ENCODE results near the gene GDF9. TPM values are rescaled to one million over a fixed set of nuclear protein-coding genes. Genes with fewer than 3 reads are reported as not detected.
"Not testable (repeated sequence)": the region's sequence is repeated elsewhere in the genome, so short reads cannot be mapped to it uniquely, and the experiment has no call there.

The GDF9 gene
- total RNA-seq, 1 donor from 2014 or later = 0.52 TPM

- TF ChIP-seq, protein P1, sequence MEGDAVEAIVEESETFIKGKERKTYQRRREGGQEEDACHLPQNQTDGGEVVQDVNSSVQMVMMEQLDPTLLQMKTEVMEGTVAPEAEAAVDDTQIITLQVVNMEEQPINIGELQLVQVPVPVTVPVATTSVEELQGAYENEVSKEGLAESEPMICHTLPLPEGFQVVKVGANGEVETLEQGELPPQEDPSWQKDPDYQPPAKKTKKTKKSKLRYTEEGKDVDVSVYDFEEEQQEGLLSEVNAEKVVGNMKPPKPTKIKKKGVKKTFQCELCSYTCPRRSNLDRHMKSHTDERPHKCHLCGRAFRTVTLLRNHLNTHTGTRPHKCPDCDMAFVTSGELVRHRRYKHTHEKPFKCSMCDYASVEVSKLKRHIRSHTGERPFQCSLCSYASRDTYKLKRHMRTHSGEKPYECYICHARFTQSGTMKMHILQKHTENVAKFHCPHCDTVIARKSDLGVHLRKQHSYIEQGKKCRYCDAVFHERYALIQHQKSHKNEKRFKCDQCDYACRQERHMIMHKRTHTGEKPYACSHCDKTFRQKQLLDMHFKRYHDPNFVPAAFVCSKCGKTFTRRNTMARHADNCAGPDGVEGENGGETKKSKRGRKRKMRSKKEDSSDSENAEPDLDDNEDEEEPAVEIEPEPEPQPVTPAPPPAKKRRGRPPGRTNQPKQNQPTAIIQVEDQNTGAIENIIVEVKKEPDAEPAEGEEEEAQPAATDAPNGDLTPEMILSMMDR (conservative IDR thresholded peaks at IDR 0.05; ENCODE audit: low read depth, low read length) = no peak
- H3K4me3 ChIP-seq (ENCODE audit: low read depth, low read length) = peak overlapping the region; percentile 86
- DNase-seq (ENCODE audit: low read depth) = no peak
These were observed 780 bp upstream of the GDF9 start for GRCh38 chr5:132867046-132867451.

DNA sequence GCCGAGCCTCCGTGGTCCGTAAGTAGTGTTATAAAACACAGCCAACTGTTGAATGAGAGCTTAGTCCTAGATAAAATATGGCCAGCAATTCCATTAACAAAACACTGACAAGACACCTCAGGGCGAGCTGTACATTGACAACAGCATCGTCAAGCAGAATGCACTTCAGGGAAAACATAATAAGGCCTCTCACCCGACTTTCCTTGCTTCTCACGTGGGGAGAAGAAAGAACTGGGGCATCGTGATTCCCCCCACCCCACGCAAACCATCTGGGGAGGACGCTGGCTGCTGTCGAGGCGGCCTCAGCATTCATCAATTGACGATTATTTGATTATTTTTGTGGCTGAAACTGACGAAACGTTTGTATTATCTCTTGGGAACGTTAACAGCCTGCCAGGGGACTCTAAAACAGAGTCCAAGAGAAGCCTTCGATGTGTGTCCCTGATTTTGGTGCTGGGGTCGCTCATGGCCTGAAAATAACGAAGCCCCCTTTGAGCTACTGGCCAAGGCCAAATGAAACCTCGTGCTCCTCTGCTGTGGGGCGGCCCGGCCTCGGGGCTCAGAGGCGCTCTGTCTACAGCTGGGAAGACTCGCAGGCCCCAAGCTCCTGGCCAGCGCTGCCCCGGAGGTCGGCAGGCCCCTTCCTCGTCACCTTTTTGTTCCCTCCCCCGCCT is 464 bp downstream of the GDF9 start:
- peak overlapping the region; percentile 86 for H3K4me3 ChIP-seq (ENCODE audit: low read depth, low read length)
- DNase-seq (ENCODE audit: low read depth) = no peak
- TF ChIP-seq, protein P1 (conservative IDR thresholded peaks at IDR 0.05; ENCODE audit: low read depth, low read length) = no peak

- no peak overlapping the region for H3K4me3 ChIP-seq (ENCODE audit: low read depth, low read length)
- DNase-seq (ENCODE audit: low read depth) = no peak
- TF ChIP-seq, protein P1 (conservative IDR thresholded peaks at IDR 0.05; ENCODE audit: low read depth, low read length) = no peak
These were observed 5.5 kb downstream of the GDF9 start for GRCh38 chr5:132860742-132861141.

DNA sequence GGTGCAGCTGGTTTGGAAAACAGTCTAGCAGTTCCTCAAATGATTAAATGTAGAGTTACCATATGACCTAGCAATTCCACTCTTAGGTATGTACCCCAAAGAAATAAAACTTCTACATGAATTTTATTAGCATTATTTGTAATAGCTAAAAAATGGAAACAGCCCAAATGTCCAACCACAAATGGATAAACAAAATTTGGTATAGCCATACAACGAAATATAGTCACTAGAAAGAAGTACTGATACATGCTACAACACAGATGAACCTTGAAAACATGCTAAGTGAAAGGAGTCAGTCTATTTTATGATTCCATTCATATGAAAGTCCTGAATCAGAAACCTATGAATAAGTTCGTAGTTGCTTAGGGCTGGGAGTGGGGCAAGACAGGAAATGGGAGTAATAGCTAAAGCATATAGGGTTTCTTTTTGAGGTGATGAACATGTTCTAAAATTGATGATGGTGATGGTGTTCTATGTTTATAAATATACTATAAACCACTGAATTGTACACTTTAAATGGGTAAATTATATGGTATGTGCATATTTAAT is 6.3 kb downstream of the GDF9 start:
- TF ChIP-seq, protein P1 (conservative IDR thresholded peaks at IDR 0.05; ENCODE audit: low read depth, low read length) = no peak
- DNase-seq (ENCODE audit: low read depth) = no peak

GRCh38 chr5:132856011-132856410 is 10.3 kb downstream of the GDF9 start:
- no peak for DNase-seq (ENCODE audit: low read depth)
- H3K4me3 ChIP-seq (ENCODE audit: low read depth, low read length) = no peak overlapping the region
- TF ChIP-seq, protein P1 (conservative IDR thresholded peaks at IDR 0.05; ENCODE audit: low read depth, low read length) = no peak

More for the DNA sequence above, 6.3 kb downstream of the GDF9 start:
- no peak overlapping the region for H3K4me3 ChIP-seq (ENCODE audit: low read depth, low read length)

- DNase-seq (ENCODE audit: low read depth); H3K4me3 ChIP-seq (ENCODE audit: low read depth, low read length): not testable (repeated sequence)
These were observed 11.3 kb downstream of the GDF9 start for GRCh38 chr5:132854992-132855391.

DNA sequence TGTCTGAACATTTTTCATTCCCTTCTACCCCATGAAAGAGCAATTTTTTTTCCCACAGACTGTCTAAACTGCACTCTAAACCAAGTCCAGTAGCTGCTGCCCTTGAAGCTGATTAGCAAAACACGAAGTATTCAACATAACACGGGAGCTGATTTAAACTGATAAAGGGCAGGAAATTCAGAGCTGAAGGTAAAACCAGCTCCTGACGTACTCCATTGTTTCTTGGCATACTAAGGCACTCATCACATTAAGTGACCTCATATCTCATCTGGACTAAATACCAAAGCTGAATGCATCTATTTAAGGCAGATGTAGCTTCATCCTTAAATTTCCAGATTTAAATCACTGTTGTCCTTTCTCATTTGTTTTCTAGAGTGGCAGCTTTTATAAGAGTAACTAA is 12.0 kb downstream of the GDF9 start:
- no peak overlapping the region for H3K4me3 ChIP-seq (ENCODE audit: low read depth, low read length)
- no peak for DNase-seq (ENCODE audit: low read depth)
- TF ChIP-seq, protein P1 (conservative IDR thresholded peaks at IDR 0.05; ENCODE audit: low read depth, low read length) = no peak

Measured in epithelial cell of proximal tubule (primary cell).